Measurements from ENCODE around the gene IAH1.
"Not testable (repeated sequence)": the region's sequence is repeated elsewhere in the genome, so short reads cannot be mapped to it uniquely, and the experiment has no call there.

IAH1 gene

GRCh38 chr2:9473308-9473984 lies 905 bp upstream of the IAH1 start:
- DNase-seq (ENCODE audit: low read depth in 2 of 2), result no peak

GRCh38 chr2:9473985-9474360 lies 378 bp upstream of the IAH1 start:
- no peak for DNase-seq (ENCODE audit: low read depth in 2 of 2)

- no peak for DNase-seq (ENCODE audit: low read depth in 2 of 2)
Measured at GRCh38 chr2:9477914-9478313, 3.6 kb downstream of the IAH1 start.

DNA sequence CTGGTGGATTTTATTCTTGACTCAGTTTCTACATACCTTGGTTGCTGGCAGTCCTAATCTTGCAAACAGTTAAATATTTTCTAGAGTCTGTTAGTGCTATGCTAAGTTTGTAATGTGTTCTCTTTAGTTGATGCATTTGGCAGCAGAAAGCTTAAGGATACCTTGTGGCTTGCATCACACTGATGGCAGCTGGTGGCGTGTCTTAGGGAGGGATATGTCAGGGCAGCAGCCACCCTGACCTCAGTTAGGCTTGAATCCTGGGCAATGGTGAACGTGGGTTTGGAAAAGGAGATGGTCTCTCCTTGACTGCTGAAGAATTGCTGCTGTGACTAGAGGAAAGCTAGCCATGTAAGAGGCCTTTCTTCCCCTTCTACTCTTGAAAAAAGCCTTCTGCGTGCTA lies 4.2 kb downstream of the IAH1 start:
- no peak for DNase-seq (ENCODE audit: low read depth in 2 of 2)

DNA sequence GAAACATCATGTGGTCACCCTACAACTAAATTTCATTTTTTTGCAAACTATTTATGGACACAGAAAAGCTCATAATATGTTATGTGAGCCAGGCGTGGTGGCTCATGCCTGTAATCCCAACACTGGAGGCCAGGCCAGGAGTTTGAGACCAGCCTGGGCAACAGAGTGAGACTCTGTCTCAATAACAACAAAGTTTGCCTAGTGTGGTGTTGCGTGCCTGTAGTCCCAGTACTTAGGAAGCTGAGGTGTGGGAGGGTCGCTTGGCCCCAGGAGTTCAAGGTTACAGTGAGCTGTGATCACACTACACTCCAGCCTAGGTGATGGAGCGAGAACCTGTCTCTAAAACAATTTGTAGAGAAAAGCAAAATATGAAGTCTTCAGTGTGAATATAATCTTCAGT lies 5.8 kb downstream of the IAH1 start:
- DNase-seq (ENCODE audit: low read depth in 2 of 2), result no peak

- DNase-seq (ENCODE audit: low read depth in 2 of 2), result no peak
Measured at GRCh38 chr2:9483107-9483506, 8.8 kb downstream of the IAH1 start.

DNA sequence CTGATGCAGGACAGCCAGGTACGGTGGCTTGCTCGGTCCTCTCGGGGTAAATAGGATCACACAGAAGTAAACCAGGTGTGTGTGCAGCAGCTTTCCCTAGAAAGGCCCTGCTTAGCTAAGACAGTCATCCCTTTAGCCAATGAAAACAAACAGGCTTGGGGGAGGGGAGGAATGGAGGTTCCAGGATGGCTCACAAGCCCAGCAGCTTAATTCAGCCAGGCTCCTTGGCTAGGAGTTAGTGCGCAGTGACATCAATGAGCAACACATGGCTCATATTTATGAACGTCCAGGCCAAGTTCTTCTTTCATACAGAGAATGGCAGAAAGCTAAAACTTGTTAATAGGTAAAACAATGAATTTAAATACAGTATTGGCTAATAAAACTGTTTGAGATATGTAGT lies 10.2 kb downstream of the IAH1 start:
- DNase-seq (ENCODE audit: low read depth in 2 of 2), result no peak

DNA sequence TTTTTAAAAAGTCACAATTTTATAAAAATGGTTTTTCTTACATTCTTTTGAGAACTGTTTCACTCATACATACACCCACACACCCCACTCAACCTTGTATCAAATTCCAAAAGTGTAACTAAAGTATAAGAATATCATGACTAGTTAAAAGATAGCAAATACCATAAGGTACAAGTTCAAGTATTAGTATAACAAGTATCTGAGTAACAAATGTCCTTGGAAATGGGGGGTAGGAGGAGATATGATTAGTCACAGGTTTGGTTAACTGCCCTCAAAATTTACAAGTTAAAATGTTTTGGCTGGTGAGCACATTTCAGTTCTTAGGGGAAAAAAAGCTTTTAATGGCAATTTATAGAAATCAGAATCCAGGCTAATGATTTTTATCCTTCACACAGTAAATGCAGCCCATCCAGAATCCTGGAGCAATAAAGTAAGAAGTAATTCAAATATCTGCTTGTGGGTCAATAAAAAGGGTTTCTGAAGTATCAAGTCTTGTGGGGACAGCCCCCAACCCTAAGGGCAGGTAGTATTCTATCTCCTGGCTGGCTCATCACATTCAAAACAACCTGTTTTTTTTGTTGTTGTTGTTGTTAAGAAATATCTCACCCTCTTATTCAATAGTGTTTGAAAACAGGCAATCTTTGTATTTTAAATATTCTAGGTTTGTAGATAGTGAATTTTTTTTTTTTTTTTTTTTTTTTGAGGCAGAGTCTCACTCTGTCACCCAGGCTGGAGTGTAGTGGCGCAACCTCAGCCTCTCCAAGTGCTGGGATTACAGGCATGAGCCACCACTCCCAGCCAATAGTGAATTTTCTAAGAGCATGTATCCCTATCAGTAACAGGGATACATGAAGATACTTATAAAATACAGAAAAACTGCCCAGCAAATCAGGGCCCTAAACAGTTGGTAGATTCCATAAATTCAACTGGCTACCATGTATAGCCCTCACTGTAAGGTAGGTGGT lies 14.5 kb downstream of the IAH1 start:
- DNase-seq (ENCODE audit: low read depth in 2 of 2), result no peak

DNA sequence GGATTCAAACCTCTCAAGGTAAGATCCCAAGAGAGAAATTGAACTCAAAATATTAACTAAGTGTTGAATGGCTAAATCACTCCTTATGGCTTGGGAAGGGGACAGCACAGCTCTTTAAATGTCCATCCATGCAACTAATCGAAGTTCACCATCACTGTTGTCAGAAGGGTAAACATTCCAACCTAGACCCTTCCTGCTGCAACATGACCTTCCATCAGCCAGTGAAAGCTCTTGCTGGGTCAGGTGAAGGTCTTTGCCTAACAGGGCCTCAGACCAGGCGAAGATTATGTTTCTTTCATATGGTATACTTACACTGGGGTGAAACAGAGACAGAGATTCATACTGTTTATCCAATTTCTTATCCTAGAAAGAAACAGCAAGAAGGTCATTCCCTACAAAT lies 16.4 kb downstream of the IAH1 start:
- DNase-seq (ENCODE audit: low read depth in 2 of 2), result no peak

GRCh38 chr2:9492927-9493326 lies 18.6 kb downstream of the IAH1 start:
- DNase-seq (ENCODE audit: low read depth in 2 of 2), result no peak

- DNase-seq (ENCODE audit: low read depth in 2 of 2), result no peak
Measured at GRCh38 chr2:9493478-9493877, 19.1 kb downstream of the IAH1 start.

DNA sequence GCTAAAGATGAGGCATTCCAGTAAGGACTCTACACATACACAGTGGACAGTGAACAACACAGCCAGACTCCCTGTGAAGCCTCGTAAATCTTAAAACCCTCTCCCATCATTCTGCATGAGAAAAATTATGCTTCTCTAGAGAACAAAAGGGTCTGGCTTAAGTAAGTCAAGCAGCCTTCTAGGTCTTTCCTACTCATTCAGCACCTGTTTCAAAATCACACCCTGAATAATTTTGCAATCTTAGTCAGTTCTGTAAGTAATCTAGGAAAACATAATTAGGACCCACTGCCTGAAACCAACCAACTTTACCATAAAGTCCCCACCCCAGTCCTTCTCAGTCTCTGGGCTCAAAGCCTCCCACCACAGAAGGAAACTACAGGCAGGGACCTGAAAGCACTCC lies 19.7 kb downstream of the IAH1 start:
- no peak for DNase-seq (ENCODE audit: low read depth in 2 of 2)

DNA sequence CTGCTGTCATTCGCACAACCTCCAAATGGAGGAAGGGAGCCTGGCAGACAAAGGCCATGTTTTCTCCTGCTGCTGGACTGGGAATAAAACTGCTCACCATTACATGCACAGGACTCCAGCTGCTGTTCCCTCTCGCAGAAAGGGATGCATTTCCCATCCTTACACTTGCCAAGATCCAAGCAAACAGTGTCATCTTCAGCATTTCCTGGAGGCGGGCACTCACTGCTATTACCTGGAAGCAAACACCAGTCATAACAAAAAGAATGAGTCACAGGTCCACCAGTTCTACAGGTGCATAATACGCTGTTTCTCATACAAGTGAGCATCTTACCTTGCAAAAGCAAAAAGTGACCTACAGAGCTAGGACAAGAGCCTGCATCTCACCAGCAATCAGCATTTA lies 22.7 kb downstream of the IAH1 start:
- no peak for DNase-seq (ENCODE audit: low read depth in 2 of 2)

- DNase-seq (ENCODE audit: low read depth in 2 of 2), result no peak
Measured at GRCh38 chr2:9498210-9498609, 23.9 kb downstream of the IAH1 start.

GRCh38 chr2:9508931-9509330 lies 34.6 kb downstream of the IAH1 start:
- DNase-seq (ENCODE audit: low read depth in 2 of 2), result no peak

DNA sequence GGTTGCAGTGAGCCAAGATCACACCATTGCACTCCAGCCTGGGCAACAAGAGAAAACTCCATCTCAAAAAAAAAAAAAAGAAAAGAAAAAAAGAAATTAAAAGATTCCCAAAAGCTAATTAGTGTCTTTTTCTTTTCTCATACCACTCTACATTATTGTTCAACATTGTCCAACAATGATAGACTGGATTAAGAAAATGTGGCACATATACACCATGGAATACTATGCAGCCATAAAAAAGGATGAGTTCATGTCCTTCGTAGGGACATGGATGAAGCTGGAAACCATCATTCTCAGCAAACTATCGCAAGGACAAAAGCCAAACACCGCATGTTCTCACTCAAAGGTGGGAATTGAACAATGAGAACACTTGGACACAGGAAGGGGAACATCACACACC lies 39.6 kb downstream of the IAH1 start:
- not testable (repeated sequence) for DNase-seq (ENCODE audit: low read depth in 2 of 2)

GRCh38 chr2:9517118-9517782 lies 42.9 kb downstream of the IAH1 start:
- DNase-seq (ENCODE audit: low read depth in 2 of 2), result no peak

GRCh38 chr2:9518163-9518562 lies 43.8 kb downstream of the IAH1 start:
- no peak for DNase-seq (ENCODE audit: low read depth in 2 of 2)

- no peak for DNase-seq (ENCODE audit: low read depth in 2 of 2)
Measured at GRCh38 chr2:9518780-9519179, 44.4 kb downstream of the IAH1 start.

- no peak for DNase-seq (ENCODE audit: low read depth in 2 of 2)
Measured at GRCh38 chr2:9519250-9519649, 44.9 kb downstream of the IAH1 start.

DNA sequence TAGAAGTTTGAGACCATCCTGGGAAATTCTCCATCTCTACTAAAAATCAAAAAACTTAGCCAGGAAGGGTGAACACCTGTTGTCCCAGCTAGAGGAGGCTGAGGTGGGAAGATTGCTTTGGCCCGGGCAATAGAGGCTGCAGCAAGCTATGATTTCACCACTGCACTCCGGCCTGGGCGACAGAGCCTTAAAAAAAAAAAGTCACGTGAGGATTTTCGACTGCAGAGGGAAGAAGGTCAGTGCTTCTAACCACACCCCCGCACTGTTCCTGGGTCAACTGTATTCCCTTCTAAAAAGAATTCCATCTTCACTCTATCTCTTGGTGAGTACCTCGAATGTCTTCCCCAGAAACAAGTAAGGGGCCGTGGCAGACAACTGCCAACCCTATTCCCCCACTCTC lies 49.9 kb downstream of the IAH1 start:
- DNase-seq (ENCODE audit: low read depth in 2 of 2), result no peak

GRCh38 chr2:9525266-9525665 lies 50.9 kb downstream of the IAH1 start:
- DNase-seq (ENCODE audit: low read depth in 2 of 2), result no peak
